HEK293 (cell line): ENCODE data around the gene IGSF9.

ENCODE experiments used
- CTCF ChIP-seq: fragments of 450-650 bp; formaldehyde crosslinking; IDR thresholded peaks from 2 replicates; pipeline ENCODE4 v1.5.1; 2016; ENCODE audit warnings: missing biosample characterization, missing genetic modification characterization
- GLIS1 ChIP-seq: fragments of 450-650 bp; formaldehyde crosslinking; IDR thresholded peaks from 2 replicates; pipeline ENCODE4 v1.5.1; 2016; ENCODE audit warnings: missing biosample characterization, missing genetic modification characterization
- YY1 ChIP-seq: fragments of 450-650 bp; formaldehyde crosslinking; IDR thresholded peaks from 2 replicates; pipeline ENCODE4 v1.5.1; 2018; ENCODE audit warnings: missing biosample characterization, missing genetic modification characterization
- ZNF121 ChIP-seq: fragments of 450-650 bp; formaldehyde crosslinking; IDR thresholded peaks from 2 replicates; pipeline ENCODE4 v1.5.1; 2016; ENCODE audit warnings: missing biosample characterization, missing genetic modification characterization
- ZNF426 ChIP-seq: fragments of 450-650 bp; formaldehyde crosslinking; IDR thresholded peaks from 2 replicates; pipeline ENCODE4 v1.5.1; 2017; ENCODE audit warnings: missing biosample characterization, missing genetic modification characterization, mild to moderate bottlenecking, inconsistent platforms, moderate library complexity
- ZNF449 ChIP-seq: fragments of 450-650 bp; formaldehyde crosslinking; IDR thresholded peaks from 2 replicates; pipeline ENCODE4 v1.5.1; 2017; ENCODE audit warnings: missing biosample characterization, mild to moderate bottlenecking, missing genetic modification characterization, moderate library complexity
- ZNF664 ChIP-seq: fragments of 450-650 bp; formaldehyde crosslinking; IDR thresholded peaks from 2 replicates; pipeline ENCODE4 v1.5.1; 2016; ENCODE audit warnings: missing biosample characterization, missing genetic modification characterization

- TF ChIP-seq ZNF426 (tag by site-specific recombination) (no peak), GLIS1 (tag by site-specific recombination) (no peak), ZNF121 (no peak), YY1 (tag by site-specific recombination) (no peak), ZNF664 (tag by site-specific recombination) (no peak), CTCF (tag by site-specific recombination) (no peak), ZNF449 (tag by site-specific recombination) (no peak)
These were observed 33.8 kb upstream of the IGSF9 start for GRCh38 chr1:159979257-159979656.
